PC-9 (cell line): Measurements from ENCODE around the gene ZNF174. TPM values are rescaled to one million over a fixed set of nuclear protein-coding genes. Genes with fewer than 3 reads are reported as not detected.
A peak's percentile ranks its signal among the peaks of the same experiment; 100 is the strongest.

ENCODE experiments used
- BruUV-seq: library from RNA; stranded (reverse); fragments of 400-500 nt; replicated peaks from 2 replicates; lab custom pipeline; 2021; lab: Mats Ljungman, UMichigan
- CTCF ChIA-PET: fragments of 300-600 bp; sonication (Branson Sonifier 250); formaldehyde crosslinking; loops from one replicate; lab custom pipeline; 2022; ENCODE audit warnings: antibody characterized with exemption; lab: Charles Lee
- POLR2A ChIA-PET: fragments of 300-600 bp; sonication (Branson Sonifier 250); formaldehyde crosslinking; loops from one replicate; lab custom pipeline; 2022; ENCODE audit warnings: antibody characterized with exemption; ENCODE audit not compliant: unreplicated experiment; lab: Charles Lee
- DNase-seq, 2 experiments: peaks; one replicate each; pipeline versions ENCODE4 v3.0.0 to v3.0.0-alpha.2; 2015 to 2022; ENCODE audit warnings: mixed read lengths in 1 of 2
- H2AFZ ChIP-seq: fragments of 200-600 bp; sonication (generic); 2 replicates; pipeline ENCODE4 v1.8.1; 2017; ENCODE audit warnings: antibody characterized with exemption
- H3F3A ChIP-seq: fragments of 200-600 bp; sonication (generic); 2 replicates; pipeline ENCODE4 v1.8.1; 2017; ENCODE audit warnings: antibody characterized with exemption, mild to moderate bottlenecking, low read depth; ENCODE audit not compliant: insufficient read depth
- H3K27ac ChIP-seq: fragments of 200-600 bp; sonication (generic); 2 replicates; pipeline ENCODE4 v1.6.1; 2016; ENCODE audit warnings: mixed run types
- H3K27me3 ChIP-seq: fragments of 200-600 bp; sonication (generic); 2 replicates; pipeline ENCODE4 v1.6.1; 2016; ENCODE audit warnings: low read depth, mixed run types; ENCODE audit not compliant: insufficient read depth
- H3K36me3 ChIP-seq: fragments of 200-600 bp; sonication (generic); 2 replicates; pipeline ENCODE4 v1.6.1; 2016; ENCODE audit warnings: low read depth, mixed run types
- H3K4me1 ChIP-seq: fragments of 200-600 bp; sonication (generic); replicated peaks from 2 replicates; pipeline ENCODE4 v1.6.1; 2016; ENCODE audit warnings: mixed run types; ENCODE audit not compliant: insufficient read depth
- H3K4me2 ChIP-seq: fragments of 200-600 bp; sonication (generic); 2 replicates; pipeline ENCODE4 v1.6.1; 2017; ENCODE audit warnings: mixed run types
- H3K4me3 ChIP-seq: fragments of 200-600 bp; sonication (generic); 2 replicates; pipeline ENCODE4 v1.6.1; 2016; ENCODE audit warnings: mixed run types
- H3K79me2 ChIP-seq: fragments of 200-600 bp; sonication (generic); 2 replicates; pipeline ENCODE4 v1.6.1; 2017; ENCODE audit warnings: low read depth, mixed run types
- H3K9me2 ChIP-seq: fragments of 200-600 bp; sonication (generic); 2 replicates; pipeline ENCODE4 v1.8.1; 2017; ENCODE audit warnings: mild to moderate bottlenecking; ENCODE audit not compliant: insufficient read depth
- H3K9me3 ChIP-seq: fragments of 200-600 bp; sonication (generic); 2 replicates; pipeline ENCODE4 v1.8.1; 2016; ENCODE audit warnings: low read depth; ENCODE audit not compliant: insufficient read depth
- H4K20me1 ChIP-seq: fragments of 200-600 bp; sonication (generic); 2 replicates; pipeline ENCODE4 v1.8.1; 2017; ENCODE audit not compliant: insufficient read depth
- CTCF ChIP-seq: fragments of 200-600 bp; sonication (generic); conservative IDR thresholded peaks from 2 replicates; pipeline ENCODE4 v1.6.1; 2017; ENCODE audit warnings: mixed run types, antibody characterized with exemption, mild to moderate bottlenecking, moderate library complexity
- EZH2 ChIP-seq: fragments of 200-600 bp; sonication (generic); IDR thresholded peaks from 2 replicates; pipeline ENCODE4 v1.8.0; 2017; ENCODE audit warnings: antibody characterized with exemption, low read depth
- intact Hi-C: fragments of 100-400 bp; cut with micrococcal nuclease; formaldehyde crosslinking; loops from one replicate; pipeline ENCODE4 v1.10.0; 2022; ENCODE audit not compliant: unreplicated experiment
- total RNA-seq: library from RNA; stranded (reverse); gene quantifications from 2 replicates; pipeline ENCODE4 v1.2.3, GENCODE V29; 2021

The ZNF174 gene
- total RNA-seq, 1 experiment from 2014 or later: 13.2 TPM

GRCh38 chr16:3389663-3390338 is 11.2 kb upstream of the ZNF174 start:
- no peaks in the 10 kb centered on the region for H3K79me2 ChIP-seq
- CTCF ChIA-PET: no interaction called here

GRCh38 chr16:3400446-3400778 is 603 bp upstream of the ZNF174 start:
- Histone ChIP-seq H4K20me1 (no peaks in the 10 kb centered on the region), H3K27me3 (no peaks in the 10 kb centered on the region), H3K4me2 (peak overlapping the region; percentile 77), H3K27ac (peak overlapping the region; percentile 40; the same call in 1 of the 2 replicates), H3K9me2 (no peaks in the 10 kb centered on the region), H3F3A (peaks cover 11% of the 10 kb centered on the region; the same call in 1 of the 2 replicates), H3K79me2 (peaks cover 23% of the 10 kb centered on the region), H2AFZ (peak overlapping the region; percentile 96), H3K36me3 (peaks cover 32% of the 10 kb centered on the region), H3K9me3 (peaks cover 12% of the 10 kb centered on the region), H3K4me3 (peak overlapping the region; percentile 74), H3K4me1 (peaks cover 12% of the 10 kb centered on the region; the same call in 1 of the 2 replicates)
- intact Hi-C loops: loop anchor here (2.0 to 5.0 kb wide), 5 partner anchors 56 to 250 kb away; partner anchors contain the start of genes CLUAP1, TIGD7, ZNF263 and ZNF75A
- BruUV-seq: TSS peak; percentile 50
- no peak for TF ChIP-seq EZH2
- TF ChIP-seq CTCF: no peak
- ChIA-PET POLR2A (interaction anchor here (0.5 to 0.6 kb wide), 2 partner anchors 250 to 381 kb away, joined by 3 to 6 read pairs; partner anchors contain the start of gene TNFRSF12A), CTCF (no interaction called here)
- DNase-seq: no peak

More at GRCh38 chr16:3389663-3390338, 11.2 kb upstream of the ZNF174 start:
- Histone ChIP-seq H3K36me3 (peaks cover 37% of the 10 kb centered on the region), H4K20me1 (no peaks in the 10 kb centered on the region), H3F3A (no peaks in the 10 kb centered on the region), H3K4me3 (no peak overlapping the region), H3K27ac (no peak overlapping the region), H3K4me1 (no peaks in the 10 kb centered on the region), H2AFZ (no peak overlapping the region), H3K4me2 (no peak overlapping the region), H3K27me3 (no peaks in the 10 kb centered on the region), H3K9me2 (no peaks in the 10 kb centered on the region), H3K9me3 (peaks cover 14% of the 10 kb centered on the region)
- TF ChIP-seq CTCF (no peak), EZH2 (no peak)
- POLR2A ChIA-PET: interaction anchor here (0.7 kb wide), 1 partner anchor 740 kb away, joined by 3 read pairs; no protein-coding TSS in a partner anchor
- no peak for DNase-seq
- intact Hi-C loops: no loop called here
- no TSS peak for BruUV-seq

- Histone ChIP-seq H3K4me1 (peaks cover 12% of the 10 kb centered on the region; the same call in 1 of the 2 replicates), H2AFZ (peak overlapping the region; percentile 88), H3K36me3 (peaks cover 35% of the 10 kb centered on the region), H3K27ac (no peak overlapping the region), H3K9me3 (peaks cover 19% of the 10 kb centered on the region), H4K20me1 (no peaks in the 10 kb centered on the region), H3K27me3 (no peaks in the 10 kb centered on the region), H3F3A (peaks cover 11% of the 10 kb centered on the region; the same call in 1 of the 2 replicates), H3K79me2 (peaks cover 23% of the 10 kb centered on the region), H3K4me2 (peak overlapping the region; percentile 92), H3K9me2 (no peaks in the 10 kb centered on the region), H3K4me3 (peak overlapping the region; percentile 74)
- POLR2A ChIA-PET: interaction anchor here (0.7 kb wide), 1 partner anchor 1696 kb away, joined by 3 read pairs; no protein-coding TSS in a partner anchor
- CTCF ChIA-PET: no interaction called here
- TF ChIP-seq EZH2 (no peak), CTCF (no peak)
- DNase-seq: peak in 1 of 2 experiments; percentile 14
- BruUV-seq: no TSS peak
- intact Hi-C loops: loop anchor here (2.0 to 5.0 kb wide), 5 partner anchors 55 to 251 kb away; partner anchors contain the start of genes CLUAP1, TIGD7, ZNF263 and ZNF75A
Measured at GRCh38 chr16:3401719-3402397, 843 bp downstream of the ZNF174 start.
